Neural progenitor cell (in vitro differentiated cells): Measurements from ENCODE around the gene NR4A3.

ENCODE experiments used
- EZH2 ChIP-seq: fragments of 200-600 bp; sonication (generic); IDR thresholded peaks from 2 replicates; pipeline ENCODE4 v1.6.1; 2017; ENCODE audit warnings: antibody characterized with exemption, mild to moderate bottlenecking, moderate library complexity
- TF ChIP-seq, protein P1 (sequence below): fragments of 200-600 bp; sonication (generic); IDR thresholded peaks from 2 replicates; pipeline ENCODE4 v1.5.1; 2017; ENCODE audit warnings: antibody characterized with exemption, mild to moderate bottlenecking

DNA sequence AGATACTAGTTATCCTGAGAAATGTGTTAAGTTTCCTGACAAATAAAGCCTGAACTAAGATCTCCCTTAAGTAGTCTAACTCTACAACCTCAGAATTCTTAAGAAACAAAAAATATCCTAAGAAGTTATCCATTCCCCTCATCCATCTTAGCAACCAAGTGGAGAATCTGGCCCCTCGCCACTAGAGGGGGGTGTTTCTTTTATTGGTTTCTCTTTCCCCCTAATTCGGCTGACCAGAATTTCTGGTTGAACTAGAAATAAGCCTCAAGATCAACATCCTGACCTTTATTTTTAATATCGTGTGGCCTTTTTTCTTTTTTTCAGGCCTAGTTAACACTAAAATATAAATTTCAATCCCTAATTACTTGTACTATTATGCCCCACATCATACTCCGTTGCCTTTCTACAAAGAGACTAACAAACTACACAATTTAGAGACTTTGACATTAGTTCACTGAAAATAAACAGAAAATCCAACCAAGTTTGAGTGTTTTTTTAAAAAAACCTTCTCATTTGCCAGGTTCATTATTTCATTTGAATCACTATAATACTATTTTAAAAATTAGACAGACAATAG is 14.3 kb upstream of the NR4A3 start:
- TF ChIP-seq, protein P1, sequence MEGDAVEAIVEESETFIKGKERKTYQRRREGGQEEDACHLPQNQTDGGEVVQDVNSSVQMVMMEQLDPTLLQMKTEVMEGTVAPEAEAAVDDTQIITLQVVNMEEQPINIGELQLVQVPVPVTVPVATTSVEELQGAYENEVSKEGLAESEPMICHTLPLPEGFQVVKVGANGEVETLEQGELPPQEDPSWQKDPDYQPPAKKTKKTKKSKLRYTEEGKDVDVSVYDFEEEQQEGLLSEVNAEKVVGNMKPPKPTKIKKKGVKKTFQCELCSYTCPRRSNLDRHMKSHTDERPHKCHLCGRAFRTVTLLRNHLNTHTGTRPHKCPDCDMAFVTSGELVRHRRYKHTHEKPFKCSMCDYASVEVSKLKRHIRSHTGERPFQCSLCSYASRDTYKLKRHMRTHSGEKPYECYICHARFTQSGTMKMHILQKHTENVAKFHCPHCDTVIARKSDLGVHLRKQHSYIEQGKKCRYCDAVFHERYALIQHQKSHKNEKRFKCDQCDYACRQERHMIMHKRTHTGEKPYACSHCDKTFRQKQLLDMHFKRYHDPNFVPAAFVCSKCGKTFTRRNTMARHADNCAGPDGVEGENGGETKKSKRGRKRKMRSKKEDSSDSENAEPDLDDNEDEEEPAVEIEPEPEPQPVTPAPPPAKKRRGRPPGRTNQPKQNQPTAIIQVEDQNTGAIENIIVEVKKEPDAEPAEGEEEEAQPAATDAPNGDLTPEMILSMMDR, result peak; percentile 84
- TF ChIP-seq EZH2, result no peak
